SK-N-SH treated with all-trans-retinoic acid at 6 μM for 48 hours (cell line): ENCODE data around the gene BOK.

Experiments used
- GLIS3 ChIP-seq: fragments of 250-450 bp; sonication (Bioruptor Pico); IDR thresholded peaks from 2 replicates; pipeline ENCODE4 v1.5.0; 2020; ENCODE audit warnings: mild to moderate bottlenecking, moderate library complexity
- POU6F1 ChIP-seq: fragments of 250-450 bp; sonication (Bioruptor Pico); IDR thresholded peaks from 2 replicates; pipeline ENCODE4 v1.8.0; 2021; ENCODE audit warnings: low read depth, mild to moderate bottlenecking, moderate library complexity, borderline replicate concordance
- TOX ChIP-seq: fragments of 250-450 bp; sonication (Bioruptor Pico); IDR thresholded peaks from 2 replicates; pipeline ENCODE4 v1.8.0; 2021; ENCODE audit warnings: mild to moderate bottlenecking, moderate library complexity, borderline replicate concordance
- TSHZ2 ChIP-seq: fragments of 250-450 bp; sonication (Bioruptor Pico); IDR thresholded peaks from 2 replicates; pipeline ENCODE4 v1.5.0; 2020; ENCODE audit warnings: mild to moderate bottlenecking, moderate library complexity
- ZC3H10 ChIP-seq: fragments of 250-450 bp; sonication (Bioruptor Pico); IDR thresholded peaks from 2 replicates; pipeline ENCODE4 v1.5.1; 2021; ENCODE audit warnings: mild to moderate bottlenecking, moderate library complexity
- ZFP3 ChIP-seq: fragments of 250-450 bp; sonication (Bioruptor Pico); IDR thresholded peaks from 2 replicates; pipeline ENCODE4 v1.5.0; 2020; ENCODE audit warnings: mild to moderate bottlenecking, moderate library complexity
- ZNF70 ChIP-seq: fragments of 450-650 bp; formaldehyde crosslinking; IDR thresholded peaks from 2 replicates; pipeline ENCODE4 v1.5.0; 2020; ENCODE audit warnings: mild to moderate bottlenecking, moderate library complexity

GRCh38 chr2:241615522-241616052 is 57.0 kb downstream of the BOK start:
- TF ChIP-seq TSHZ2 (CRISPR knock-in tag) (no peak), ZC3H10 (CRISPR knock-in tag) (no peak), POU6F1 (CRISPR knock-in tag) (no peak), TOX (CRISPR knock-in tag) (no peak), GLIS3 (CRISPR knock-in tag) (no peak), ZFP3 (no peak), ZNF70 (no peak)
